Astrocyte (in vitro differentiated cells and primary cell): Measurements from ENCODE around the gene TP53BP1.
"Not testable (repeated sequence)": the region's sequence is repeated elsewhere in the genome, so short reads cannot be mapped to it uniquely, and the experiment has no call there.

ENCODE experiments used
- EZH2 ChIP-seq: IDR thresholded peaks from 2 replicates; pipeline ENCODE4 v1.6.1; 2012; ENCODE audit warnings: mild to moderate bottlenecking, low read length, inconsistent platforms; ENCODE audit not compliant: insufficient read depth
- TF ChIP-seq, protein P1 (sequence below): IDR thresholded peaks from 2 replicates; pipeline ENCODE4 v1.5.1; 2011; ENCODE audit warnings: low read depth, mild to moderate bottlenecking, inconsistent platforms, low read length, moderate library complexity; ENCODE audit not compliant: insufficient read depth

DNA sequence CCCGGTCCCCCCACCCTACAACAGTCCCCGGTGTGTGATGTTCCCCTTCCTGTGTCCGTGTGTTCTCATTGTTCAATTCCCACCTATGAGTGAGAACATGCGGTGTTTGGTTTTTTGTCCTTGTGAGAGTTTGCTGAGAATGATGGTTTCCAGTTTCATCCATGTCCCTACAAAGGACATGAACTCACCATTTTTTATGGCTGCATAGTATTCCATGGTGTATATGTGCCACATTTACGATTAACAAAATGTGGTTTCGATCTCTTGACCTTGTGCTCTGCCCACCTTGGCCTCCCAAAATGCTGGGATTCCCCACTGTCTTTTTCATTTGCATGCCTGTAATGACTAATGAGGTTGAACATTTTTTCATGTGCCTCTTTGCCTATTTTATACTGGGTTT is 99.4 kb downstream of the TP53BP1 start:
- TF ChIP-seq, protein P1, sequence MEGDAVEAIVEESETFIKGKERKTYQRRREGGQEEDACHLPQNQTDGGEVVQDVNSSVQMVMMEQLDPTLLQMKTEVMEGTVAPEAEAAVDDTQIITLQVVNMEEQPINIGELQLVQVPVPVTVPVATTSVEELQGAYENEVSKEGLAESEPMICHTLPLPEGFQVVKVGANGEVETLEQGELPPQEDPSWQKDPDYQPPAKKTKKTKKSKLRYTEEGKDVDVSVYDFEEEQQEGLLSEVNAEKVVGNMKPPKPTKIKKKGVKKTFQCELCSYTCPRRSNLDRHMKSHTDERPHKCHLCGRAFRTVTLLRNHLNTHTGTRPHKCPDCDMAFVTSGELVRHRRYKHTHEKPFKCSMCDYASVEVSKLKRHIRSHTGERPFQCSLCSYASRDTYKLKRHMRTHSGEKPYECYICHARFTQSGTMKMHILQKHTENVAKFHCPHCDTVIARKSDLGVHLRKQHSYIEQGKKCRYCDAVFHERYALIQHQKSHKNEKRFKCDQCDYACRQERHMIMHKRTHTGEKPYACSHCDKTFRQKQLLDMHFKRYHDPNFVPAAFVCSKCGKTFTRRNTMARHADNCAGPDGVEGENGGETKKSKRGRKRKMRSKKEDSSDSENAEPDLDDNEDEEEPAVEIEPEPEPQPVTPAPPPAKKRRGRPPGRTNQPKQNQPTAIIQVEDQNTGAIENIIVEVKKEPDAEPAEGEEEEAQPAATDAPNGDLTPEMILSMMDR = not testable (repeated sequence)
- not testable (repeated sequence) for TF ChIP-seq EZH2
